ENCODE results near the gene PADI3.

DNA sequence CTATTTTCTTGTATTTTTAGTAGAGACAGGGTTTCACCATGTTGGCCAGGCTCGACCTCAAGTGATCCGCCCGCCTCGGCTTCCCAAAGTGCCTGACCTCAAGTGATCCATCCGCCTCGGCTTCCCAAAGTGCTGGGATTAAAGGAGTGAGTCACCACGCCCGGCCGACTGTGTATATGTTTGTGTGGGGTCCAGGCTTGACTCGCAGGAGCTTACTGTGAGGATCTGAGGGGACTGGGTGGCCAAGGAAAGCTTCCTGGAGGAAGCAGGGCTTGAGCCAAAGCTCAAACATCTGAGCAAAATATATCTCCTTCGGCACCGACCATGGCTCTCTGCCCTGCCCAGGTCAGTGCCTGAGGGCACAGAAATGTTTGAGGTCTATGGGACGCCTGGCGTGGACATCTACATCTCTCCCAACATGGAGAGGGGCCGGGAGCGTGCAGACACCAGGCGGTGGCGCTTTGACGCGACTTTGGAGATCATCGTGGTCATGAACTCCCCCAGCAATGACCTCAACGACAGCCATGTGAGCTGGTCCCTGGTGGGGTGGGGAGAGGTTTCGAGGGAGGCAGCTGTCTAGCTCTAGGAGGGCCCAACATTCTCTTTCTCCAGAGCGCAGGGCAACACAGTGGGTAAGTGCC is 10.5 kb downstream of the PADI3 start:
- TF ChIP-seq, protein P1, sequence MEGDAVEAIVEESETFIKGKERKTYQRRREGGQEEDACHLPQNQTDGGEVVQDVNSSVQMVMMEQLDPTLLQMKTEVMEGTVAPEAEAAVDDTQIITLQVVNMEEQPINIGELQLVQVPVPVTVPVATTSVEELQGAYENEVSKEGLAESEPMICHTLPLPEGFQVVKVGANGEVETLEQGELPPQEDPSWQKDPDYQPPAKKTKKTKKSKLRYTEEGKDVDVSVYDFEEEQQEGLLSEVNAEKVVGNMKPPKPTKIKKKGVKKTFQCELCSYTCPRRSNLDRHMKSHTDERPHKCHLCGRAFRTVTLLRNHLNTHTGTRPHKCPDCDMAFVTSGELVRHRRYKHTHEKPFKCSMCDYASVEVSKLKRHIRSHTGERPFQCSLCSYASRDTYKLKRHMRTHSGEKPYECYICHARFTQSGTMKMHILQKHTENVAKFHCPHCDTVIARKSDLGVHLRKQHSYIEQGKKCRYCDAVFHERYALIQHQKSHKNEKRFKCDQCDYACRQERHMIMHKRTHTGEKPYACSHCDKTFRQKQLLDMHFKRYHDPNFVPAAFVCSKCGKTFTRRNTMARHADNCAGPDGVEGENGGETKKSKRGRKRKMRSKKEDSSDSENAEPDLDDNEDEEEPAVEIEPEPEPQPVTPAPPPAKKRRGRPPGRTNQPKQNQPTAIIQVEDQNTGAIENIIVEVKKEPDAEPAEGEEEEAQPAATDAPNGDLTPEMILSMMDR (IDR thresholded peaks at IDR 0.05): no peak
- TF ChIP-seq POLR2AphosphoS5 (IDR thresholded peaks at IDR 0.05) (no peak), EP300 (IDR thresholded peaks at IDR 0.05) (no peak)
